Adrenal gland (tissue), 12 donors: ENCODE measurements around the gene ARHGEF11. TPM values are rescaled to one million over a fixed set of nuclear protein-coding genes. Genes with fewer than 3 reads are reported as not detected.

Experiments used
- DNase-seq, 7 donors: peaks; one replicate each; pipeline ENCODE4 v3.0.0-alpha.2; 2019 to 2020
- H3K27ac ChIP-seq, 5 donors: fragments of 200-600 bp; sonication (generic) in 4 of 5; 1 replicate in 3 of 5; 2 replicates in 2 of 5; pipeline versions ENCODE4 v1.5.1 to v1.8.0; 2016 to 2020; ENCODE audit warnings: mild to moderate bottlenecking in 1 of 5
- H3K27me3 ChIP-seq: fragments of 200-600 bp; 2 replicates; pipeline ENCODE4 v1.8.0; 2021
- H3K36me3 ChIP-seq, 2 donors: fragments of 200-600 bp; replicated peaks in 1 of 2; 1 replicate in 1 of 2; 2 replicates in 1 of 2; pipeline versions ENCODE4 v1.5.1 to v1.8.0; 2018 to 2022
- H3K4me1 ChIP-seq, 2 donors: fragments of 200-600 bp; replicated peaks in 1 of 2; 1 replicate in 1 of 2; 2 replicates in 1 of 2; pipeline versions ENCODE4 v1.5.1 to v1.8.0; 2018 to 2021
- H3K4me3 ChIP-seq, 4 donors: fragments of 200-600 bp; sonication (generic) in 3 of 4; one replicate each; pipeline ENCODE4 v1.5.1; 2016 to 2018
- H3K9me3 ChIP-seq, 3 donors: fragments of 200-600 bp; sonication (generic) in 1 of 3; replicated peaks in 1 of 3; 1 replicate in 2 of 3; 2 replicates in 1 of 3; pipeline versions ENCODE4 v1.5.1 to v1.8.0; 2016 to 2021
- POLR2A ChIP-seq, 2 donors: fragments of 450-650 bp; IDR thresholded peaks; one replicate each; pipeline ENCODE4 v1.6.1; 2017; ENCODE audit warnings: antibody characterized with exemption in 2 of 2, mild to moderate bottlenecking in 2 of 2, moderate library complexity in 1 of 2
- WGBS, 4 donors: extraction: QIAGEN DNeasy Blood & Tissue Kit in 2 of 4; methylation state at CpG; one replicate each; pipeline versions ENCODE4 v1.1.5 to v1.1.7; 2013 to 2017; 5-methylcytosine and 5-hydroxymethylcytosine counted together
- intact Hi-C, 2 donors: fragments of 100-400 bp; cut with DNase I; formaldehyde crosslinking; loops; one replicate each; pipeline versions ENCODE4 v1.14.1 to v1.15.0; 2022 to 2023
- polyA plus RNA-seq, 3 donors: library from polyadenylated mRNA; stranded (reverse); fragments of 200-250 nt in 2 of 3; fragments of 350-450 nt in 1 of 3; fragmentation: Illumina TruSeq in 1 of 3; extraction: RNeasy Lipid Tissue Mini Kit (QIAGEN cat#74804) in 1 of 3; gene quantifications; one replicate each; pipeline ENCODE4 v1.2.3, GENCODE V29; 2013 to 2014
- total RNA-seq, 9 donors: library from RNA; depleted of rRNA in 4 of 9; stranded (reverse); fragments of >200 nt in 4 of 9; fragments of 120-200 nt in 1 of 9; fragmentation: NEBNext Ultra II Directional in 1 of 9; extraction: Animal tissue kit (Norgen Biotek cat#: 25700) in 1 of 9; gene quantifications; one replicate each; pipeline versions ENCODE4 v1.1.0 to v1.2.4, GENCODE V29; 2013 to 2023
- TF ChIP-seq, protein P1 (sequence below), 6 experiments: fragments of 450-650 bp in 4 of 6; fragments of 200-600 bp in 2 of 6; sonication (generic) in 1 of 6; IDR thresholded peaks; 1 replicate in 5 of 6; 2 replicates in 1 of 6; pipeline versions ENCODE4 v1.5.1 to v1.8.0; 2016 to 2021; ENCODE audit warnings: antibody characterized with exemption in 6 of 6, mild to moderate bottlenecking in 2 of 6, moderate library complexity in 1 of 6
- donor health status: healthy with polysubstance abuse.
- donor health status: Bipolar disorder and iron deficiency.
- donor health status: DM: yes; HTN: yes; CAD: no.
- donor health status: DM: no; HTN: no; CAD: no.
- donor health status: DM: no; HTN: no; CAD: no.
- donor health status: DM: yes; HTN: yes; CAD: no.

ARHGEF11 gene
- total and polyA plus RNA-seq, 12 donors: 14.2 to 69.2 (median 38.3) TPM

DNA sequence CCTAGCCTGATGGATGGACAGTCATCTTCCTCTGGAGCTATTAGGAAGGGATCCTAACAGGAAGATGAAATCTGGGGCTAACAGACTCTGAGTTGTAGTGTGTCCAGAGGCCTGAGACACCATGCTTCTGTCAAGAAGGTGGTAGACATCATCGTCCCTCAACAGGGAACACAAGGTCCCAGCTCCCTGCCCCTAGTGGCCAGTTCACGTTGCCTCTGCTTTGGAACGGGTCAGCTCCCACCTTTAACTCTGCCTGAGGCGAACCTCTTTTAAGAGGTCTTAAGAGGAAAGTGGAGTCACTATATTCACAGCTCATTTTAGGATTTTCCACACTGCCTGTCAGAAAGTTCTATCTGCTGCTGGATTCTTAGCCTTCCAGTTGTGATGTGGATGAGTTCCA is 96.8 kb downstream of the ARHGEF11 start:
- DNase-seq: peak in 1 of 7 donors; percentile 40
- no peak overlapping the region for H3K27ac ChIP-seq
- peaks cover 0 to 94% of the 10 kb centered on the region in 2 donors for H3K36me3 ChIP-seq
- H3K27me3 ChIP-seq: no peaks in the 10 kb centered on the region
- intact Hi-C loops: no loop called here
- no peaks in the 10 kb centered on the region for H3K9me3 ChIP-seq
- no peaks in the 10 kb centered on the region for H3K4me1 ChIP-seq
- TF ChIP-seq, protein P1, sequence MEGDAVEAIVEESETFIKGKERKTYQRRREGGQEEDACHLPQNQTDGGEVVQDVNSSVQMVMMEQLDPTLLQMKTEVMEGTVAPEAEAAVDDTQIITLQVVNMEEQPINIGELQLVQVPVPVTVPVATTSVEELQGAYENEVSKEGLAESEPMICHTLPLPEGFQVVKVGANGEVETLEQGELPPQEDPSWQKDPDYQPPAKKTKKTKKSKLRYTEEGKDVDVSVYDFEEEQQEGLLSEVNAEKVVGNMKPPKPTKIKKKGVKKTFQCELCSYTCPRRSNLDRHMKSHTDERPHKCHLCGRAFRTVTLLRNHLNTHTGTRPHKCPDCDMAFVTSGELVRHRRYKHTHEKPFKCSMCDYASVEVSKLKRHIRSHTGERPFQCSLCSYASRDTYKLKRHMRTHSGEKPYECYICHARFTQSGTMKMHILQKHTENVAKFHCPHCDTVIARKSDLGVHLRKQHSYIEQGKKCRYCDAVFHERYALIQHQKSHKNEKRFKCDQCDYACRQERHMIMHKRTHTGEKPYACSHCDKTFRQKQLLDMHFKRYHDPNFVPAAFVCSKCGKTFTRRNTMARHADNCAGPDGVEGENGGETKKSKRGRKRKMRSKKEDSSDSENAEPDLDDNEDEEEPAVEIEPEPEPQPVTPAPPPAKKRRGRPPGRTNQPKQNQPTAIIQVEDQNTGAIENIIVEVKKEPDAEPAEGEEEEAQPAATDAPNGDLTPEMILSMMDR (IDR thresholded peaks at IDR 0.05): no peak
- no peak for TF ChIP-seq POLR2A (IDR thresholded peaks at IDR 0.05)
- no peak overlapping the region for H3K4me3 ChIP-seq
- 73 to 80% (median 80%) methylated on average over 4 of the region's 4 CpGs for WGBS, 4 donors

DNA sequence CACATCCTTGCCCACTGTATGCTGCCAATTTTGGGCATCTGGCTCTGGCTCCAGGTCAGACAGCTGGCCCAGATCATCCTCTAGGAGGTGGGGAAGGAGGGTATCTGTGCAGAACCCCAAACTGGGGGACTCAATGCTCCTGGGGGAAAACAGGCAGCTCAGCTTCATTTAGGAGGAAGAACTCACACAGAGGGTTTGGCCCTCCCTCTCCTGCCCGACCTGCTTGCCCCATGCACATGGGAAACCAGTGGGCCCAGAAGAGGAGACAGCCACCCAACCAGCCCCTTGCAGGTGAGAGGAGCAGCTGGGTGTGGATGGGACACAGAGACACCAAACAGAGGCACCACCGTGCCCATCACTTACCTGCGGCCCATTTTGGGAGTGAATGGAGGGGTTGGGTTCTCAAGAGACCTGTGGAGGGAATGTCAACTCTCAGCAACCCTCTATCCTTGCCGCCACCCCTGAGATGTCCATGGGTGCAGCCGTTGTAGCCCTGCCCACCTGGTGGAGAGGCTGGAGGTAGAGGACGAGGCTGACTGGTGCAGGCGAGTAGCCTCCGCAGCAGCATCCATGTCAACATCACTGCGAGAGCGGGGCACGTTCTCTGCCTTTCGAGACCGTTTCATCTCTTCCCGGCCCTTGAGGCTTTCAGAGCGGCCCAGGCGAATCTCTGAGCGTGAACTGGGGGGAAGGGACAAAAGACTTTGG is 97.6 kb downstream of the ARHGEF11 start:
- intact Hi-C loops: no loop called here
- Histone ChIP-seq H3K27me3 (no peaks in the 10 kb centered on the region), H3K4me3 (no peak overlapping the region), H3K36me3 (peaks cover 0 to 97% of the 10 kb centered on the region in 2 donors), H3K9me3 (no peaks in the 10 kb centered on the region), H3K27ac (no peak overlapping the region), H3K4me1 (no peaks in the 10 kb centered on the region)
- peak in 1 of 7 donors; percentile 41 for DNase-seq
- TF ChIP-seq, protein P1 (IDR thresholded peaks at IDR 0.05): no peak
- no peak for TF ChIP-seq POLR2A (IDR thresholded peaks at IDR 0.05)
- 92 to 98% (median 96%) methylated on average over 6 to 17 of the region's 17 CpGs for WGBS, 4 donors

DNA sequence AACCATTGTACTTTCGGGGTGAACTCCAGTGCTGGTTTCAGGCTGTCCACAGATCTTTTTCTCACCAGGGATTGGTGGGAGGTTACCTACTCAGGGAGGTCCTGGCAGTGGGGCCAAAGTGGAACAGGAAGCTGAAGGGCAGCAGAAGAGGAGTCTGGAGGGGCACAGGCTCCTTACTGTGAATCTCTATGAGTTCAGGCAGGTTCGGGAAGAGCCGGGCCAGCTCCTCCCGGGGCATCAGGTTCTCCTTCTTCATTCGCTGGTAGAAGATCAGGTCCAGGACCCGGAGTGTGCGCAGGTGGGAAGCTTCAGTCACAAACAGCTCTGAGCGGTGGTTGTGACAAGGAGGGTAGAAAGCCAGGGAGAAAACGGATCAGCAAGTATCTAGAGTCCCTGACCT is 98.4 kb downstream of the ARHGEF11 start:
- Histone ChIP-seq H3K27me3 (no peaks in the 10 kb centered on the region), H3K9me3 (no peaks in the 10 kb centered on the region), H3K27ac (no peak overlapping the region), H3K36me3 (peaks cover 0 to 98% of the 10 kb centered on the region in 2 donors), H3K4me3 (no peak overlapping the region), H3K4me1 (no peaks in the 10 kb centered on the region)
- intact Hi-C loops: no loop called here
- DNase-seq: peak in 1 of 7 donors; percentile 31
- TF ChIP-seq, protein P1 (IDR thresholded peaks at IDR 0.05): no peak
- no peak for TF ChIP-seq POLR2A (IDR thresholded peaks at IDR 0.05)
- 92 to 96% (median 94%) methylated on average over 8 to 9 of the region's 9 CpGs for WGBS, 4 donors

DNA sequence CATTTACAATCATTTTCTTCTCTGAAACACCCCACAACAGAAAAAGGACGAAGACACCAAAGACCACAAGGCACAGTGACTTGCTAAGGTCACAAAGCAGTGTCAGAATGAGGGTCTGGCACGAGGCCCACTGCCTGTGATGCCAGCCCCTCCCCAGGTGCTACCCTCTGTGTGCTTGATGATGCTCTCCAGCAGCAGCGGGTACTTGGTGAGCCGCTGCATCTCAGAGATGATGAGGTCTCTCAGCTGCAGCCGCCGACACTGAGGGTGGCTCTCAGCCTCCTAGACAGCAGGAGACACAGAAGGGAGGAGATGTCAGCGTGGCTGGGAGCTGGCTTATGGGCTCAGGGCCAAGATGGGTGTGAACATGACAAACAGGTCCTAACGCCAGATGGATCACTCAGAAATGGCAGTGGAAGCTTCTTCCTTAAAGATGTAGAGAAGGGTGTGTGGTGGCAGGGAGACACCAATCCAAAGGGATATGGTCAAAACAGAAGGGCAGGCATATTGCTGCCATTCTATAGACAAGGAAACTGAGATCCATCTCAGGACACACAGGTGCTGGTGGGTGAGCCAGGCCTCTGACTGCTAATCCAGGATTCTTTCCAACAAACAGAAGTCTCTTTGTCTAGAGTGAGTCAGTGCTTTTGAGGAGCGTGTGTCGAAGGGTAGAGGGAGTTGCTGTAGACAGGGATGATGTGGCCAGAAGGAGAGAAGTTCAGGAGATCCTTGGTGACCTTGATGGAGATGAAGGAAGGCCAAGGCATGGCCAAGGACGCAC is 99.5 kb downstream of the ARHGEF11 start:
- WGBS, 4 donors: 82 to 88% (median 88%) methylated on average over 7 to 11 of the region's 11 CpGs
- intact Hi-C loops: no loop called here
- no peak for TF ChIP-seq POLR2A (IDR thresholded peaks at IDR 0.05)
- TF ChIP-seq, protein P1 (IDR thresholded peaks at IDR 0.05): no peak
- H3K9me3 ChIP-seq: no peaks in the 10 kb centered on the region
- no peaks in the 10 kb centered on the region for H3K4me1 ChIP-seq
- H3K36me3 ChIP-seq: peaks cover 0 to 98% of the 10 kb centered on the region in 2 donors
- H3K27ac ChIP-seq: no peak overlapping the region
- no peak overlapping the region for H3K4me3 ChIP-seq
- DNase-seq: peak in 1 of 7 donors; percentile 45
- H3K27me3 ChIP-seq: no peaks in the 10 kb centered on the region
